PC-9 (cell line): ENCODE measurements around the gene CARMIL1. TPM values are rescaled to one million over a fixed set of nuclear protein-coding genes. Genes with fewer than 3 reads are reported as not detected.

Experiments
- BruUV-seq: library from RNA; stranded (reverse); fragments of 400-500 nt; replicated peaks from 2 replicates; lab custom pipeline; 2021; lab: Mats Ljungman, UMichigan
- CTCF ChIA-PET: fragments of 300-600 bp; sonication (Branson Sonifier 250); formaldehyde crosslinking; loops from one replicate; lab custom pipeline; 2022; ENCODE audit warnings: antibody characterized with exemption; lab: Charles Lee
- POLR2A ChIA-PET: fragments of 300-600 bp; sonication (Branson Sonifier 250); formaldehyde crosslinking; loops from one replicate; lab custom pipeline; 2022; ENCODE audit warnings: antibody characterized with exemption; ENCODE audit not compliant: unreplicated experiment; lab: Charles Lee
- DNase-seq, 2 experiments: peaks; one replicate each; pipeline versions ENCODE4 v3.0.0 to v3.0.0-alpha.2; 2015 to 2022; ENCODE audit warnings: mixed read lengths in 1 of 2
- H2AFZ ChIP-seq: fragments of 200-600 bp; sonication (generic); 2 replicates; pipeline ENCODE4 v1.8.1; 2017; ENCODE audit warnings: antibody characterized with exemption
- H3F3A ChIP-seq: fragments of 200-600 bp; sonication (generic); 2 replicates; pipeline ENCODE4 v1.8.1; 2017; ENCODE audit warnings: antibody characterized with exemption, mild to moderate bottlenecking, low read depth; ENCODE audit not compliant: insufficient read depth
- H3K27ac ChIP-seq: fragments of 200-600 bp; sonication (generic); 2 replicates; pipeline ENCODE4 v1.6.1; 2016; ENCODE audit warnings: mixed run types
- H3K27me3 ChIP-seq: fragments of 200-600 bp; sonication (generic); 2 replicates; pipeline ENCODE4 v1.6.1; 2016; ENCODE audit warnings: low read depth, mixed run types; ENCODE audit not compliant: insufficient read depth
- H3K36me3 ChIP-seq: fragments of 200-600 bp; sonication (generic); 2 replicates; pipeline ENCODE4 v1.6.1; 2016; ENCODE audit warnings: low read depth, mixed run types
- H3K4me1 ChIP-seq: fragments of 200-600 bp; sonication (generic); replicated peaks from 2 replicates; pipeline ENCODE4 v1.6.1; 2016; ENCODE audit warnings: mixed run types; ENCODE audit not compliant: insufficient read depth
- H3K4me2 ChIP-seq: fragments of 200-600 bp; sonication (generic); 2 replicates; pipeline ENCODE4 v1.6.1; 2017; ENCODE audit warnings: mixed run types
- H3K4me3 ChIP-seq: fragments of 200-600 bp; sonication (generic); 2 replicates; pipeline ENCODE4 v1.6.1; 2016; ENCODE audit warnings: mixed run types
- H3K79me2 ChIP-seq: fragments of 200-600 bp; sonication (generic); 2 replicates; pipeline ENCODE4 v1.6.1; 2017; ENCODE audit warnings: low read depth, mixed run types
- H3K9me2 ChIP-seq: fragments of 200-600 bp; sonication (generic); 2 replicates; pipeline ENCODE4 v1.8.1; 2017; ENCODE audit warnings: mild to moderate bottlenecking; ENCODE audit not compliant: insufficient read depth
- H3K9me3 ChIP-seq: fragments of 200-600 bp; sonication (generic); 2 replicates; pipeline ENCODE4 v1.8.1; 2016; ENCODE audit warnings: low read depth; ENCODE audit not compliant: insufficient read depth
- H4K20me1 ChIP-seq: fragments of 200-600 bp; sonication (generic); 2 replicates; pipeline ENCODE4 v1.8.1; 2017; ENCODE audit not compliant: insufficient read depth
- EZH2 ChIP-seq: fragments of 200-600 bp; sonication (generic); IDR thresholded peaks from 2 replicates; pipeline ENCODE4 v1.8.0; 2017; ENCODE audit warnings: antibody characterized with exemption, low read depth
- intact Hi-C: fragments of 100-400 bp; cut with micrococcal nuclease; formaldehyde crosslinking; loops from one replicate; pipeline ENCODE4 v1.10.0; 2022; ENCODE audit not compliant: unreplicated experiment
- total RNA-seq: library from RNA; stranded (reverse); gene quantifications from 2 replicates; pipeline ENCODE4 v1.2.3, GENCODE V29; 2021
- TF ChIP-seq, protein P1 (sequence below): fragments of 200-600 bp; sonication (generic); conservative IDR thresholded peaks from 2 replicates; pipeline ENCODE4 v1.6.1; 2017; ENCODE audit warnings: mixed run types, antibody characterized with exemption, mild to moderate bottlenecking, moderate library complexity

Gene CARMIL1
- total RNA-seq, 1 experiment from 2014 or later = 33.1 TPM

DNA sequence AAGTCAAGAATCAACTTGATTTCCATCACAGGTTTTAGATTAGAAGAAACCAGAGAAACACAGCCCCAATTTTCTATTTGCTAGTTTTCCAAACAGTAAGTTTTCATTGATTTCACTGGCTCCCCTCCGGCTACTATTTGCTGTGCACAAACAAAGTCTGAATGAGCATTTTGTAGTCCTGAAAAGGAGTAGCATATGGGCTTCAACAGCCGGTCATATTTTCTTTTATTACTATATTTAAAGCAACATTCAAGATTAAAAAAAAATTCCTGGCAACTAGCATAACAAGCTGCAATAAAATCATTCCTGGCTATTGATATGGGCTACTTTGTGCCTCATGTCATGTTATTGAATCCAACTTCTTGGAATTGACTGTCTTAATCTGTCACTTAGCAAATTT lies 48.3 kb downstream of the CARMIL1 start:
- CTCF ChIA-PET = no interaction called here
- Histone ChIP-seq H2AFZ (no peak overlapping the region), H3K4me2 (no peak overlapping the region), H3K36me3 (no peaks in the 10 kb centered on the region), H4K20me1 (no peaks in the 10 kb centered on the region), H3K27ac (no peak overlapping the region), H3K9me2 (no peaks in the 10 kb centered on the region), H3F3A (no peaks in the 10 kb centered on the region), H3K4me1 (0 out of 2 replicates have a peak, but pooled peaks cover 9% of the 10 kb centered on the region), H3K4me3 (no peak overlapping the region), H3K79me2 (peaks cover 21% of the 10 kb centered on the region), H3K27me3 (no peaks in the 10 kb centered on the region), H3K9me3 (no peaks in the 10 kb centered on the region)
- POLR2A ChIA-PET = no interaction called here
- no peak for DNase-seq
- TF ChIP-seq, protein P1, sequence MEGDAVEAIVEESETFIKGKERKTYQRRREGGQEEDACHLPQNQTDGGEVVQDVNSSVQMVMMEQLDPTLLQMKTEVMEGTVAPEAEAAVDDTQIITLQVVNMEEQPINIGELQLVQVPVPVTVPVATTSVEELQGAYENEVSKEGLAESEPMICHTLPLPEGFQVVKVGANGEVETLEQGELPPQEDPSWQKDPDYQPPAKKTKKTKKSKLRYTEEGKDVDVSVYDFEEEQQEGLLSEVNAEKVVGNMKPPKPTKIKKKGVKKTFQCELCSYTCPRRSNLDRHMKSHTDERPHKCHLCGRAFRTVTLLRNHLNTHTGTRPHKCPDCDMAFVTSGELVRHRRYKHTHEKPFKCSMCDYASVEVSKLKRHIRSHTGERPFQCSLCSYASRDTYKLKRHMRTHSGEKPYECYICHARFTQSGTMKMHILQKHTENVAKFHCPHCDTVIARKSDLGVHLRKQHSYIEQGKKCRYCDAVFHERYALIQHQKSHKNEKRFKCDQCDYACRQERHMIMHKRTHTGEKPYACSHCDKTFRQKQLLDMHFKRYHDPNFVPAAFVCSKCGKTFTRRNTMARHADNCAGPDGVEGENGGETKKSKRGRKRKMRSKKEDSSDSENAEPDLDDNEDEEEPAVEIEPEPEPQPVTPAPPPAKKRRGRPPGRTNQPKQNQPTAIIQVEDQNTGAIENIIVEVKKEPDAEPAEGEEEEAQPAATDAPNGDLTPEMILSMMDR = no peak
- TF ChIP-seq EZH2 = no peak
- BruUV-seq = no TSS peak
- intact Hi-C loops = no loop called here

DNA sequence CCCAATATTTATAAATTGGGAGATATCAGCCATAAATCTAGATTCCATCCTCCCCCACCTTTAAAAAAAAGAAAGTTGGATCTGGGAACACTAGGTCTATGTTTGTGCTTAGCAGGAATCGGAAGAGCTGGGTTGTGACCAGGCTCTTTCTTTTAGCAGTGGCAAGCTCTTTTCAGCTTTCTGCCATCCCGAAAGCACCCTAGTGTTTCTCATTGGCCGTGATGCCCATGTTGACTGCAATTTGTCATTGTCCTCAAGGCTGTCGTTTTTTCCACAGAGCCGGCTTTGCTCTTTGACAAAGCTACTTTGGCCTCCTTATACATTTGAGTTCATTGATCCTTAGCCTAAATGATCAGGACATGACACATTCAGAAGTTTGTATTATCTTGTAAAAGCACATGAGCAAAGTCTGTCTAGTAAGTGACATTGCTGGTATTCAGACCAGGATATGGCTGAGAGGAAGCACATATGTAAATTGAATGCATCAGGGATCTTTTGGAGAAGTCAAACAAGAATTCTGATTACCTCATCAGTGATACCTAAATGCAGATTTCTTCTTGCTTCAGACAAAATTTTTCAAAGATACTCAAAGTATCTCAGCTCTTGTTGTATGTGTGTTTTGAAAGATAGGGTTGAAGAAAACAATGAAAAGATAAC lies 50.1 kb downstream of the CARMIL1 start:
- H3K79me2 ChIP-seq = peaks cover 28% of the 10 kb centered on the region
- no peak for TF ChIP-seq EZH2
- TF ChIP-seq, protein P1 = no peak

DNA sequence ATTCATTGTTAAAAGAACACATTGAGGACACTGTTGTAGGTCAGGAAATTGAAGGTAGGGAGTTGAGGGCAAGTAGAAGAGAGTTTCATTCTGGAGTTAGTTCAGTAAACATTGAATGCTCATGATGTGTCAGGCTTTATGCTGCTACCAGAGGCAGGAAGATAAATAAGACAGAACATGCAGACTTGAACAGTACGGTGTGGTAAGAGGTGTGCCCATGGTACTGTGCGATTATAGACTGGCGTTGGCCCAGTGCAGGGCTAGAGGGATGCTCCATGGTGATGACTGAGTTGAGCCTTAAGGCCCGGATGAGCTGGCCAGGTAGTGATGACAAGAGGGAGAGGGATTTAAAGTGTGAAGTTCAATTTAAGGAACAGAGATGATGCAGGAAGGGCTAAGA lies 50.8 kb downstream of the CARMIL1 start:
- Histone ChIP-seq H2AFZ (no peak overlapping the region), H3K79me2 (peaks cover 33% of the 10 kb centered on the region), H3K9me3 (no peaks in the 10 kb centered on the region), H3K4me1 (0 out of 2 replicates have a peak, but pooled peaks cover 4% of the 10 kb centered on the region), H3K27me3 (no peaks in the 10 kb centered on the region), H3K4me3 (no peak overlapping the region), H3F3A (no peaks in the 10 kb centered on the region), H3K9me2 (no peaks in the 10 kb centered on the region), H3K4me2 (no peak overlapping the region), H3K36me3 (no peaks in the 10 kb centered on the region), H3K27ac (no peak overlapping the region), H4K20me1 (no peaks in the 10 kb centered on the region)
- no peak for TF ChIP-seq EZH2
- TF ChIP-seq, protein P1 = no peak
- CTCF ChIA-PET = no interaction called here
- POLR2A ChIA-PET = no interaction called here
- no TSS peak for BruUV-seq
- intact Hi-C loops = no loop called here
- DNase-seq = no peak

More for the DNA sequence above, 50.1 kb downstream of the CARMIL1 start:
- POLR2A ChIA-PET = interaction anchor here (0.6 kb wide), 1 partner anchor 592 kb away, joined by 3 read pairs; no protein-coding TSS in a partner anchor
- Histone ChIP-seq H2AFZ (no peak overlapping the region), H3K4me3 (no peak overlapping the region), H3K27me3 (no peaks in the 10 kb centered on the region), H3K4me2 (no peak overlapping the region), H4K20me1 (no peaks in the 10 kb centered on the region), H3K4me1 (0 out of 2 replicates have a peak, but pooled peaks cover 2% of the 10 kb centered on the region), H3K9me2 (no peaks in the 10 kb centered on the region), H3F3A (no peaks in the 10 kb centered on the region), H3K9me3 (no peaks in the 10 kb centered on the region), H3K27ac (no peak overlapping the region), H3K36me3 (no peaks in the 10 kb centered on the region)
- intact Hi-C loops = no loop called here
- no peak for DNase-seq
- no TSS peak for BruUV-seq
- CTCF ChIA-PET = no interaction called here
